B cell (primary cell): ENCODE data around the gene STRADA.

Experiments used
- EZH2 ChIP-seq: IDR thresholded peaks from 2 replicates; pipeline ENCODE4 v1.6.1; 2012; ENCODE audit warnings: borderline replicate concordance, low read depth, mild to moderate bottlenecking, moderate library complexity, low read length; ENCODE audit not compliant: insufficient read depth, poor library complexity, severe bottlenecking
- TF ChIP-seq, protein P1 (sequence below): fragments of 200-600 bp; IDR thresholded peaks from one replicate; pipeline ENCODE4 v1.8.0; 2022; ENCODE audit warnings: antibody characterized with exemption, mild to moderate bottlenecking

- TF ChIP-seq, protein P1, sequence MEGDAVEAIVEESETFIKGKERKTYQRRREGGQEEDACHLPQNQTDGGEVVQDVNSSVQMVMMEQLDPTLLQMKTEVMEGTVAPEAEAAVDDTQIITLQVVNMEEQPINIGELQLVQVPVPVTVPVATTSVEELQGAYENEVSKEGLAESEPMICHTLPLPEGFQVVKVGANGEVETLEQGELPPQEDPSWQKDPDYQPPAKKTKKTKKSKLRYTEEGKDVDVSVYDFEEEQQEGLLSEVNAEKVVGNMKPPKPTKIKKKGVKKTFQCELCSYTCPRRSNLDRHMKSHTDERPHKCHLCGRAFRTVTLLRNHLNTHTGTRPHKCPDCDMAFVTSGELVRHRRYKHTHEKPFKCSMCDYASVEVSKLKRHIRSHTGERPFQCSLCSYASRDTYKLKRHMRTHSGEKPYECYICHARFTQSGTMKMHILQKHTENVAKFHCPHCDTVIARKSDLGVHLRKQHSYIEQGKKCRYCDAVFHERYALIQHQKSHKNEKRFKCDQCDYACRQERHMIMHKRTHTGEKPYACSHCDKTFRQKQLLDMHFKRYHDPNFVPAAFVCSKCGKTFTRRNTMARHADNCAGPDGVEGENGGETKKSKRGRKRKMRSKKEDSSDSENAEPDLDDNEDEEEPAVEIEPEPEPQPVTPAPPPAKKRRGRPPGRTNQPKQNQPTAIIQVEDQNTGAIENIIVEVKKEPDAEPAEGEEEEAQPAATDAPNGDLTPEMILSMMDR: no peak
- TF ChIP-seq EZH2: no peak
Observed at GRCh38 chr17:63753215-63753614, 11.6 kb upstream of the STRADA start.
